AG10803 (cell line): ENCODE results near the gene DCD.
"Not testable (repeated sequence)": the region's sequence is repeated elsewhere in the genome, so short reads cannot be mapped to it uniquely, and the experiment has no call there.

Experiments
- DNase-seq: peaks from one replicate; pipeline ENCODE4 v3.0.0; 2010; ENCODE audit warnings: low read depth
- H3K4me3 ChIP-seq: 2 replicates; pipeline ENCODE4 v1.5.1; 2011; ENCODE audit warnings: mild to moderate bottlenecking, low read length, control low read depth
- CTCF ChIP-seq: conservative IDR thresholded peaks from 2 replicates; pipeline ENCODE4 v1.5.1; 2011; ENCODE audit warnings: mild to moderate bottlenecking, low read length, control low read depth, inconsistent platforms

Gene DCD

GRCh38 chr12:54654926-54655325, 6.8 kb upstream of the DCD start:
- no peak for TF ChIP-seq CTCF
- H3K4me3 ChIP-seq, result no peak overlapping the region
- DNase-seq, result no peak

DNA sequence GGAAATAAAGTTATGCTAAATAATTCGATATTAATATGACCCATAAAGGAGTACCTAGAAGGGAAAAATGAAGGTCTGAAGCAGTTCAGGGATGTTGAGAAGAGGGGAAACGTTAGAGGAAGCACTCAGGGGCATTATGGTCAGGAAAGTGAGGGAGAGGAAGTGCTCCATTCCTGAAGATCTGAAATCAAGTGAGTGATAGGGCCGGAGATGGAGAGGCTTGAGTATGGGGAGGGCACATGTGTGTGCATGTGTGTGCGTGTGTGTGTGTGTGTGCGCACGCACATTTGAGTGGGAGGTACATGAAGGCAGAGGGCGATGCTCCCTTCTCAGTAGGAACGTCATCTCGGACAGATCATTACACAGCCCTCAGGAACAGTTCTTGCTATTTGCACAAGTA, 4.9 kb upstream of the DCD start:
- no peak overlapping the region for H3K4me3 ChIP-seq
- DNase-seq, result no peak
- TF ChIP-seq CTCF, result no peak

DNA sequence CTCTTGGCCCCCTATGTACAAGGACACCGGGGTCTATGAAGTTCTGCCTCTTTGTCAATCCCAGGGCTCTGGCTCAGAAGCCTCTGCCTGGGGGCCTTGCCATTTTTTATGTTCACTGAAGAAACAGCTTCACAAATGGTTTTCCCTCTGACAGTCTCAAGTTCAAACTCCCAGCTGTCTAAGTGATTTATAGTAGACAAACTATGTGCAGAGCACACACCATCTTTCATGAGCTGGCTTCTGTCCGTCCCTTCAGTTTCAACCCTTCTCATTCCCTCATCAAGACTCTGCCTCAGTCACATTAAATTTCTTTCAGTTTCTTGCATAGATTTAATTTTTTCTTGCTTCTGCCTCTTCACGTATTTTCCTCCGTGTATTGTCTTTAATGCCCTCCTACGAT, 2.7 kb upstream of the DCD start:
- TF ChIP-seq CTCF, result no peak
- H3K4me3 ChIP-seq, result no peak overlapping the region
- DNase-seq, result no peak

DNA sequence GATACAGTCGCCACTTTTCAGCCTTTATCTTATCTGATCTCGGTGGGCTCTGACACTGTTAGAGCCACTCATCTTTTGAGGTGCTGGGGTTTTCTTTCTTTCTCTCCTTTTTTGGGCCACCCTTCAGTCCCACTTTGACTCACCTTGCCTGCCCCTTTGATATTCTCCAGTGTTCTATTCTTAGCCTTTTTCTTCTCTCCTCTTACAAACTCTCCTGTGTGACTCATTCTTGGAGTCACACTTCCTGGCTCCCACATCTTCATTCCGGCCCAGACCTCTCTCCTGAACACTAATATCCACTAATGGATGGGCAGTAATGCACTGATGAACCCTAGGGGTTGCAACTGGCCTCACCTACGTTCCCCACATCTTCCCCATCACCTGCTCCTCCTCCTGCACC, 2.2 kb upstream of the DCD start:
- DNase-seq, result no peak

GRCh38 chr12:54649825-54650224, 1.7 kb upstream of the DCD start:
- no peak overlapping the region for H3K4me3 ChIP-seq
- TF ChIP-seq CTCF, result no peak
- no peak for DNase-seq

More for the DNA sequence above, 2.2 kb upstream of the DCD start:
- no peak overlapping the region for H3K4me3 ChIP-seq
- TF ChIP-seq CTCF, result no peak

- H3K4me3 ChIP-seq, result no peak overlapping the region
- no peak for TF ChIP-seq CTCF
- DNase-seq, result no peak
These were observed 6.6 kb downstream of the DCD start for GRCh38 chr12:54641554-54641953.

- H3K4me3 ChIP-seq, result no peak overlapping the region
- no peak for DNase-seq
- no peak for TF ChIP-seq CTCF
These were observed 7.1 kb downstream of the DCD start for GRCh38 chr12:54641089-54641488.

- H3K4me3 ChIP-seq, DNase-seq: not testable (repeated sequence)
These were observed 9.1 kb downstream of the DCD start for GRCh38 chr12:54639112-54639511.
